Transverse colon (tissue), 4 donors: ENCODE data around the gene DKK3. TPM values are rescaled to one million over a fixed set of nuclear protein-coding genes. Genes with fewer than 3 reads are reported as not detected.

Experiments
- DNase-seq: peaks from one replicate; pipeline ENCODE4 v3.0.0-alpha.2; 2019
- H3K27ac ChIP-seq, 4 donors: fragments of 200-600 bp; sonication (generic); 2 replicates each; pipeline ENCODE4 v1.5.1; 2016 to 2018; ENCODE audit warnings: inconsistent platforms in 4 of 4
- H3K27me3 ChIP-seq: fragments of 200-600 bp; sonication (generic); 2 replicates; pipeline ENCODE4 v1.5.1; 2017; ENCODE audit warnings: inconsistent platforms
- H3K36me3 ChIP-seq, 4 donors: fragments of 200-600 bp; sonication (generic); 2 replicates each; pipeline ENCODE4 v1.5.1; 2017 to 2019; ENCODE audit warnings: inconsistent platforms in 4 of 4
- H3K4me1 ChIP-seq, 4 donors: fragments of 200-600 bp; sonication (generic); 2 replicates each; pipeline ENCODE4 v1.5.1; 2017 to 2020; ENCODE audit warnings: inconsistent platforms in 4 of 4
- H3K4me3 ChIP-seq, 4 donors: fragments of 200-600 bp; sonication (generic); 1 replicate in 1 of 4; 2 replicates in 3 of 4; pipeline versions ENCODE4 v1.5.1 to v1.6.1; 2017 to 2019; ENCODE audit warnings: inconsistent platforms in 4 of 4
- H3K9me3 ChIP-seq, 2 donors: fragments of 200-600 bp; sonication (generic); 2 replicates each; pipeline ENCODE4 v1.5.1; 2017 to 2019; ENCODE audit warnings: inconsistent platforms in 2 of 2
- EP300 ChIP-seq: sonication (generic); formaldehyde crosslinking; IDR thresholded peaks from one replicate; pipeline ENCODE4 v1.6.1; 2017; ENCODE audit warnings: antibody characterized with exemption, low read depth
- POLR2A ChIP-seq: fragments of 450-650 bp; IDR thresholded peaks from one replicate; pipeline ENCODE4 v1.6.1; 2016; ENCODE audit warnings: antibody characterized with exemption, mild to moderate bottlenecking, moderate library complexity
- POLR2AphosphoS5 ChIP-seq, 3 donors: sonication (generic); formaldehyde crosslinking; IDR thresholded peaks; one replicate each; pipeline ENCODE4 v1.6.1; 2016; ENCODE audit warnings: antibody characterized with exemption in 3 of 3
- WGBS, 2 donors: methylation state at CpG; one replicate each; pipeline ENCODE4 v1.1.5; 2018; ENCODE audit warnings: low coverage in 1 of 2; 5-methylcytosine and 5-hydroxymethylcytosine counted together
- in situ Hi-C, 4 donors: fragments of 200-750 bp; cut with MboI; loops; one replicate each; pipeline versions ENCODE4 v1.15.0 to v1.15.1; 2017; ENCODE audit warnings: low sequenced_read_pairs in 3 of 4, low pct_ligation_motif_present in 1 of 4, low pct_unique_long_range_greater_than_20kb in 1 of 4
- intact Hi-C: fragments of 100-400 bp; cut with DNase I; formaldehyde crosslinking; loops from one replicate; pipeline ENCODE4 v1.15.1; 2023; ENCODE audit warnings: low total_unique reads
- total RNA-seq, 4 donors: library from RNA; depleted of rRNA; stranded (reverse); fragments of >200 nt; gene quantifications; one replicate each; pipeline ENCODE4 v1.1.0, GENCODE V29; 2016
- TF ChIP-seq, protein P1 (sequence below), 5 experiments: fragments of 200-600 bp in 3 of 5; fragments of 450-650 bp in 2 of 5; sonication (generic) in 3 of 5; IDR thresholded peaks; 1 replicate in 2 of 5; 2 replicates in 3 of 5; pipeline ENCODE4 v1.5.1; 2016 to 2017; ENCODE audit warnings: antibody characterized with exemption in 5 of 5, inconsistent platforms in 3 of 5, mild to moderate bottlenecking in 2 of 5, moderate library complexity in 1 of 5

DKK3 gene
- total RNA-seq, 4 donors from 2014 or later: 27.2 to 181 (median 40.1) TPM

DNA sequence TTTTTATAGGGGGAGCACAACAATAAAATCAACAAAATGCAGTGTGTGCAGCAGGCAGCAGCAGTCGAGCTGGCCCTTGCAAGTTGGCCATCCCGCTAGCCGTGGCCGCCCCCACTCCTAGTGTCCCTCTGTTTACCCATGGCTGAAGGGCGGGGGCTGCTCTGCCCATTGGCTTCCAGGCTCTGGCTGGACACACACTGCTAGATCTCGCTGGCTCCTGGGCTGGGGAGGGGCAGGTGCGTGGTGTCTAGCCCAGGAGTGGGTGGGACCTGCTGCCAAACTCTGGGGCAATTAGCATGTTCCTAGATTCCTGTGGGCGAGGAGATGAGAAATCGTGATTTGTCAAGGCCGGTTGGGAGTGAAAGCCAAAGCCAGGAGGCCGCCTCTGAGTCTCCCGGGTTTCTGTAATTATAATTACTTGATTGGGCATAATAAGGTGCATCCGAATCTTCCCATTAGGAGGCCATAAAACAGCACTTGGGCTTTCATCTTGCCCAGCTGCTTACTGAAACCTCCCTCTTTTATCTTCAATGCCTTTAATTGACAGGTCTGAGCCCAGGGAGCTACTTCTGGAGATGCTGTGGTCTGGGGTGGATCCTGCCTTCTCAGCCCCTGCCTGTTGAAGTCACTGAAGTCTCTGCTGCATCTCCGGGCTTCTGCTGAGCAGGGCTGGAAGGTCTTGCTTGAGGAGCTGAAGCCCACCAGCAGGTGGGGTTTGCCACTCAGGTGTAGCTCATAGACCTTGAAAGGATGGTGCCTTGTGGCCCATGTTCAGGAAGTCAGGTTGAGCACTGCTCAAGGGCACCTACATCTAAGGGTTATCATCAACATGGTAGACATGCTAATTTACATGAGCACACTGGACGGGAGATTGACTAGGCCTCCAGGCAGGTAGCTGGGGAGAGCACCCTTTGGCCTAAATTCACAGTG lies 44.5 kb upstream of the DKK3 start:
- Histone ChIP-seq H3K4me3 (no peak overlapping the region), H3K4me1 (peaks cover 0 to 8% (median 0%) of the 10 kb centered on the region in 4 donors), H3K27ac (peak overlapping the region in 2 of 4 donors; percentile 39 to 44), H3K36me3 (no peaks in the 10 kb centered on the region), H3K9me3 (no peaks in the 10 kb centered on the region), H3K27me3 (no peaks in the 10 kb centered on the region)
- WGBS, 2 donors: 89 to 94% methylated on average over 5 to 15 of the region's 15 CpGs
- DNase-seq: no peak
- in situ Hi-C loops (loop anchor here in 3 of 4 donors (25.0 kb wide), 1 partner anchor 184 kb away; no protein-coding TSS in a partner anchor), intact Hi-C loops (no loop called here)
- TF ChIP-seq EP300: no peak
- TF ChIP-seq POLR2A: no peak
- TF ChIP-seq, protein P1, sequence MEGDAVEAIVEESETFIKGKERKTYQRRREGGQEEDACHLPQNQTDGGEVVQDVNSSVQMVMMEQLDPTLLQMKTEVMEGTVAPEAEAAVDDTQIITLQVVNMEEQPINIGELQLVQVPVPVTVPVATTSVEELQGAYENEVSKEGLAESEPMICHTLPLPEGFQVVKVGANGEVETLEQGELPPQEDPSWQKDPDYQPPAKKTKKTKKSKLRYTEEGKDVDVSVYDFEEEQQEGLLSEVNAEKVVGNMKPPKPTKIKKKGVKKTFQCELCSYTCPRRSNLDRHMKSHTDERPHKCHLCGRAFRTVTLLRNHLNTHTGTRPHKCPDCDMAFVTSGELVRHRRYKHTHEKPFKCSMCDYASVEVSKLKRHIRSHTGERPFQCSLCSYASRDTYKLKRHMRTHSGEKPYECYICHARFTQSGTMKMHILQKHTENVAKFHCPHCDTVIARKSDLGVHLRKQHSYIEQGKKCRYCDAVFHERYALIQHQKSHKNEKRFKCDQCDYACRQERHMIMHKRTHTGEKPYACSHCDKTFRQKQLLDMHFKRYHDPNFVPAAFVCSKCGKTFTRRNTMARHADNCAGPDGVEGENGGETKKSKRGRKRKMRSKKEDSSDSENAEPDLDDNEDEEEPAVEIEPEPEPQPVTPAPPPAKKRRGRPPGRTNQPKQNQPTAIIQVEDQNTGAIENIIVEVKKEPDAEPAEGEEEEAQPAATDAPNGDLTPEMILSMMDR (IDR thresholded peaks at IDR 0.05): no peak
- no peak for TF ChIP-seq POLR2AphosphoS5 (IDR thresholded peaks at IDR 0.05)

DNA sequence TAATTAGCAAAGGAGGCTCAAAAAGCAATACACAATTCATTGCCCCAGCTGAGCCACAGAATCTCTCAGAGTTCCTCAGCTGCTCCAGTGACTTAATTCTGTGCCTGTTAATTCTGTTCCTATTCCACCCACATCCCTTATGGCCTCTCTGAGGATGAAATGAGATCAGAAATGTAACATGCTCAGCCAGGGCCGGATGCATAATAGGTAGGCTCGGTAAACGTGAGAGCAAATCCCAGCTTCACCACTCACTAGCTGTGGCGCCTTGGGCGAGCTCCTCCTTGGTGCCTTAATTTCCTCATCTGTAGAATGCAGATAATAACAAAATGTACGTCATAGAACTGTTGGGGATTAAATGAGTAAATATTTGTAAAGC lies 42.8 kb upstream of the DKK3 start:
- intact Hi-C loops (no loop called here), in situ Hi-C loops (loop anchor here in 3 of 4 donors (25.0 kb wide), 1 partner anchor 186 kb away; no protein-coding TSS in a partner anchor)
- no peak overlapping the region for H3K4me3 ChIP-seq
- WGBS, 2 donors: 63 to 68% methylated on average over 3 to 6 of the region's 6 CpGs
- TF ChIP-seq POLR2AphosphoS5 (IDR thresholded peaks at IDR 0.05) (no peak), EP300 (no peak), POLR2A (no peak)
- TF ChIP-seq, protein P1 (IDR thresholded peaks at IDR 0.05): no peak
- no peaks in the 10 kb centered on the region for H3K36me3 ChIP-seq
- H3K27ac ChIP-seq: peak overlapping the region in 1 of 4 donors; percentile 17
- H3K4me1 ChIP-seq: peaks cover 0 to 15% (median 5%) of the 10 kb centered on the region in 4 donors
- no peaks in the 10 kb centered on the region for H3K9me3 ChIP-seq
- no peak for DNase-seq
- no peaks in the 10 kb centered on the region for H3K27me3 ChIP-seq

DNA sequence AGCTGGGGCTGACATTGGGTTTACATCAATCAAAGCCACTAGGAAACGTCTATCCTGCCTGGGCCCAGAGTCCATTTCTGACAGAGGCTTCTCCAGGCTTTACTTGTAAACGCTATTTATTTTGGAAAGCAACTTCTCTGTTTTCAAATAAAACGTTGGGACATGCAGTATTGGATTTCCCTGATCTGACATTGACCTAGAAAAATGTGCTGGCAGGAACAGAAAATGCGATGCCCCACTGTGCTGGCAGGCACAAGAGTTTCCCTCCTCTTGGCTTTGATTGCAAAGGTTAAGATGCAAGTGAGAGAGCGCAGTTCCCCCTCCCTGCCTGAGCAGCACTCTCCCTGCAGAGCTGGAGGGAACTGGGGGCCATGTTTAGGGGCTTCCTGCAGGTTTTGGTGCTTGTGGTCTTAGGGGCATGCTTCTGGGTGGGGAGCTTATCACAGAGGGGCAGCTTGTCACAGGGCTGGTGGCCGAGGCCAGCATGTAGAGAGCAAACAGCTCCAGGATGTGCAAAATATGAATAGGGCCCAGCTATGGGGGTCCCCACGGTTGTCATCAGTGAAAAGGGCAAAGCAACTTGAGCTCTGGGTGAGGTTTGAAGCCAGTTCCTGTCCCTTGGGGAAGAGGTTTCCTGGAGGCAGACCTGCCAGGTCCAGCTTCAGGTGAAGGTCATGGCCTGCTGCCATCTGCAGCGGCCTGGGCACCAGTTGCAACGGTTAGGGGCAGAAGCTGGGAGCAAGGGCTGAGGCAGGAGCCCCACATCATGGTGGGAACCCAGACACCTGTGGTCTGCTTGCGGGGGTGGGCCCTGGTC lies 42.3 kb upstream of the DKK3 start:
- intact Hi-C loops: no loop called here
- no peak for DNase-seq
- Histone ChIP-seq H3K36me3 (no peaks in the 10 kb centered on the region), H3K27me3 (no peaks in the 10 kb centered on the region), H3K4me3 (no peak overlapping the region), H3K9me3 (no peaks in the 10 kb centered on the region), H3K27ac (peak overlapping the region in 1 of 4 donors; percentile 17), H3K4me1 (peaks cover 0 to 15% (median 5%) of the 10 kb centered on the region in 4 donors)
- TF ChIP-seq POLR2AphosphoS5 (IDR thresholded peaks at IDR 0.05) (no peak), EP300 (no peak), POLR2A (no peak)
- TF ChIP-seq, protein P1 (IDR thresholded peaks at IDR 0.05): no peak
- in situ Hi-C loops: loop anchor here in 3 of 4 donors (25.0 kb wide), 1 partner anchor 187 kb away; no protein-coding TSS in a partner anchor
- whole genome bisulfite sequencing, 2 donors: 65 to 69% methylated on average over 2 to 10 of the region's 10 CpGs
